SKM-1 (cell line): ENCODE results near the gene KDM8.
"Not testable (repeated sequence)": the region's sequence is repeated elsewhere in the genome, so short reads cannot be mapped to it uniquely, and the experiment has no call there.

ENCODE experiments used
- DNase-seq: peaks from one replicate; lab custom pipeline; 2025; ENCODE audit not compliant: unreplicated experiment; lab: John Stamatoyannopoulos, UW

KDM8 gene

DNA sequence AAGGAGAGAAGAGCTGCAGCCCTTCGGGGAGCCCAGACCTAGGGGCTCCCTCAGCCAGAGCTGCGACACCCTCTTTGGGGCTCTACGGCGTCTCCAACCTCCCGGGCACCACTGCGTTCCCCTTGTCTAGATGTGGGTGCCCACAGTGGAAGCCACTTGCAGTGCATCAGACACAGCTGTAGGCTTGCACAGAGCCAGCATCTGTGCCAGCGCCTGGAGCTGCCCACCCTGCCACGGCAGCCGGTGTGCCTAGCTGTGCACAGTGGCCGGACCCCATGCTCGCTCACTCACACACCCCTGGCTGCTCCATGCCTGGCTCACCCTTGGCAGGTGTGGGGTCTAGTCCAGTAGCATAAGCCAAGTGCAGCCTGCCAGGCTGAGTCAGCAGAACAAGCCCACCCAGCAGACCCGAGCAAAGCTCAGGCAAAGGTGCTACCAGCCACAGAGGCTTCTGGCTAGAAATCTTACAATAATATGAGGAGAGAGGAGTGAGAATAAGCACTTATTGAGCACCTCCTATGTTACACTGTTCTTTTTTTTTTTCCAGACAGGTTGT lies 12.9 kb upstream of the KDM8 start:
- no peak for DNase-seq

DNA sequence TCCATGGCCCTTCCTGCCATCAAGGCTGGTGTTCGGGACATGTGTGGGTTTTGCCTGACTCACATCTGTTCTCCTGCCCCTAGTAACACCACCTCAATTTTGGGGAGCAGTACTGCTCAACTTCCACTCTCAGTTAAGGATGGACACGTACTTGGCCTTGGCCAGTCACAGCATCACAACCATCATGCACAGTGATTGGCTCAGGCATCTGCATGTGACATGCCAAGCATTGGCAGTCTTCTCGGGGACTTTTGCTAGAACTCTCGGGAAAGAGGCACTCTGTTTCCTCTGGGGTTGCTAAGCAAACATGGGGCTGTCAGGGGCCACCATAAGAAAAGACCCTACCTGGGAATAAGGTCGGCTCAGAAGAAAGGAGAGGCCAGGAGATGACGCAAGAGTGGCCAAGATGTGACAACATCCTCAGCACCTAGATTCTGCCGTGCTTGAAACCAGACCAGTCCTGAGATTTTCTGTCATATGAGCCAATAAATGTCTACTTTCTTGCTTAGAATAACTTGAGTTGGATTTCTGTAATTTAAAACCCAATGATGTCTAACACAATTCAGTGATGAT lies 11.9 kb upstream of the KDM8 start:
- DNase-seq, result no peak

DNA sequence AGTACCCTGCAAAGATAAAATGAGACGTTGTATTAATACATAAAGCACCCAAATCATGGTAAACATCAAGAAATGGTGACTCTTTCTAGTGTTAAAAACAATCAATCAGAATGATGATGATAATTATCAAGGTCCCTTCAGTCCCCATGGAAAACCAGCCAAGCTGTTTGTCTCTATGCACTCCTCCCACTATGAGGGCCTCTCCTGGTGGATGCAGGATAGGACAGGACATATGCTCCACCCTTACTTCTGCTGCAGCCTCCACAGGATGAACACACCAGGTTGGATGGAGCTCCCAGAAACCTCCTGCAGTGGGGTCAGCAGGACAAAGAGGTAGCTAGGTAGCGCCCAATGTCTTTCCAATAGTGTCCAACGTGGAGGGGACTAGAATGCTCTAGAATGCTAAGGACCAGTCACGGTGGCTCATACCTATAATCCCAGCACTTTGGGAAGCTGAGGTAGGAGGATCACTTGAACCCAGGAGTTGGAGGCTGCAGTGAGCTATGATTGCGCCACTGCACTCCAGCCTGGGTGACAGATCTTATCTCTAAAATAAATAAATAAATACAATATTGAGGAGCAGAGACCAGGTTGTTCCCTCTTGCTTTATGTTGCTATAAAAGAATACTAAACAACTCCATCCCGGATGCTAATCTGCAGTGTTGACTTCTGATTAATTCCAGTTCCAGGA lies 9.9 kb upstream of the KDM8 start:
- DNase-seq, result no peak

DNA sequence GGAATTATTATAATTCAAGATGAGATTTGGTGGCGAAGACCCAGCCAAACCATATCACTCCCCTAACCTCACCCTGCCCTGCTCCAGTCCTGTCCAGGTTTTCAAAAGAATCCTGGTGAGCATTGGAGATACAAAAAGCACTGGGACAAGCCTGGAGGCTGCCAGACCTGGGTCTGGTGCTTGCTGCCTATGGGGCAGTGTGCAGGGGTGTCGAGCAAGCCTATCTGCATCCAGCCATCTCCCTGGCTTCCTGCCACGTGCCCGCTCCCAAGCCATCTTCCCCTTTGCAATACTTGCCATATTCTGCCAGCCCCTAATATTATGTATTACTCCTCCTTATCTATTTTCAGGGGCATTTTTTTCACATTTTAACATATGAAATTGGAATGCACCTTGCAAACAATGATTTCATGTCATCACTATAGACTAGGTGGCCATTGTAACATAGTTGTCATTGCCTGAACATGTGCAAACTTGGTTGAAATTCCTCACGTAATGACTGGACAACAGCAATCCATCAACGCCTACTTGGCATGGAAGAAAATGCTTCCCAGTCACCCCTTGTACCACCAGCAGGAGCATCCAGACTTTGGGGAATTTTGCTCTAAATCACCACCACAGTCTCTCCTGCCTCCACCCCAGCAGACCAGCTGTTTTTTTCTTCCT lies 8.1 kb upstream of the KDM8 start:
- DNase-seq, result no peak

DNA sequence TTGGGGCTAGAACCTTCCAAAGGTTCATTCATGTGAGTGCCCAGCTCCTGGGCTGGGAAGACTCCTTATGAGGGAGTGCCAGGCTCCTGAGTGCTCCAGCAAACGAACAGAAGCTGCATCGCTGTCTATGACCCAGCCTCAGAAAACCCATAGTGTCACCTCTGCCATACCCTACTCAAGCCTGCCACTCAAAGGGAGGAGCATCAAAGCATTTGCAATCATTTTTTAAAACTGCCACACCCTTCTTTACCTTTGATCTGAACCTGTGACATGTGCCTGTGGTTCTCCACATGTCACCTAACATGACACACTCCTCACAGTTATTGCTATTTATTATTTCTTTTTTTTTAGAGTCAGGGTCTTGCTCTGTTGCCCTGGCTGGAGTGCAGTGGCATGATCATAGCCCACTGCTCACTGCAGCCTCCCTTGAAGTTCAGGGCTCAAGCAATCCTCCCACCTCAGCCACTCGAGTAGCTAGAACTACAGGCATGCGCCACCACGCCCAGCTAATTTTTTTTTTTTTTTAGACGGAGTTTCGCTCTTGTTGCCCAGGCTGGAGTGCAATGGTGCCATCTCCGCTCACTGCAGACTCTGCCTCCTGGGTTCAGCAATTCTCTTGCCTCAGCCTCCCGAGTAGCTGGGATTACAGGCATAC lies 7.3 kb upstream of the KDM8 start:
- no peak for DNase-seq

DNA sequence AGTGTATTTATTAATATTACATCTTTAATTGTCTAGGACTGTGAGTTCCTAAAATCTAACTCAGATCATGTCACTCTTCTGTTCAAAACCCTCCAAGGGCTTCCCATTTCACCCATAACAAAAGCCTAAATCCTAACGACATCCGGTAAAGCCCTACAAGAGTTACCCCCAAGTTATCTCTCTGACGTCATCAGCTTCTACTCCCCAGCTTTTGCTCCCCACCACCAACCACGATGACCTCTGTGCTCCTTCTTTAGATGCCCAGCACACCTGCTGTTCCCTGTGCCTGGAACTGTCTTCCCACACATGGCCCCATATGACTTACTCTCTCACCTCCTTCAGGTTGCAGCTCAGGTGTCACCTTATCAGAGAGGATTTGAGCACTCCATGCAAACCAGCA lies 6.3 kb upstream of the KDM8 start:
- DNase-seq, result no peak

DNA sequence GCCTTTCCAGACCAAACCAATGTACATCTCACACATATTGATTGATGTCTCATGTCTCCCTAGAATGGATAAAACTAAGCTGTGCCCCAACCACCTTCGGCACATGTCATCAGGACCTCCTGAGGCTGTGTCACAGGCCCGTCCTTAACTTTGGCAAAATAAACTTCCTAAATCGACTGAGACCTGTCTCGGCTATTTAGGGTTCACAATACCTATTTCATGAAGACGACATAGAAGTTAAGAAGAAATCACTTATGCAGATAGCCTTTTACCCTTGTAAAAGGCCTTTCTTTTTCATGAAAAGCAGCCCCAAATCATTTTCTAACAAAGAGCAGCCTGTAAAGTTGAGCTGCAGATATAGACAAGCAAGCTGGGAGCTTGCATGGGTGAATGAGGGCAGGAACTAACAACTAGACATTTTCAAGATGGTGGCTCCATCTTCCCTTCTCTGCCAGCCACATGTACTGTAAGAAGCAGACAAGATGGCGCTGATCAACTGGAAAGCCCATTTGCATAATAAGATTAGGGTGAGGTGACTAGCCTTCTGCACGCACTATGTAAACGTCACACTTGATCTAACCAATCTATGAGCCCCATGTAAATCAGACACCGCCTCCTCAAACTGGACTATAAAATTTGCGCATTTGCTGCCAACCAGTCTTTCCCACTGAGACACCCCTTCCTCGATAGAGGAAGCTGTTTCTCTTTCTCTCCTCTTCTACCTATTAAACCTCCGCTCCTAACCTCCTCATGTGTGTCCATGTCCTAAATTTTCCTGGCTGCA lies 4.7 kb upstream of the KDM8 start:
- DNase-seq, result no peak

DNA sequence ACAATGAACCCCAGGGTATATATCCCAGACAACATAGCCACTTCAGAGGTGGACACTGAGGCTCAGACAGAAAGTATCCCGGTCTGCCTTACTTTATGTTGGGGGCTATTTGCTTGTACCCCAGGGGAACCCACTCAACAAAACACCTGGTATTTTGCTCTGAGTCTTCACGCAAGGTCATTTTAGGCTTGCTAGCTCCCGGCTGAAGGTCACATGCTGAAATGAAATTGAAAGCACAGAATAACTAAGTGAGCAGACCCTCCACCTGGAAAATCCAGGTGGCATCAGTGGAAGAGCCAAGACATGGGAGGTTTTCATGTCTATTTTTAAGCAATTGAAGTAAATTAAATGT lies 4.1 kb upstream of the KDM8 start:
- no peak for DNase-seq

DNA sequence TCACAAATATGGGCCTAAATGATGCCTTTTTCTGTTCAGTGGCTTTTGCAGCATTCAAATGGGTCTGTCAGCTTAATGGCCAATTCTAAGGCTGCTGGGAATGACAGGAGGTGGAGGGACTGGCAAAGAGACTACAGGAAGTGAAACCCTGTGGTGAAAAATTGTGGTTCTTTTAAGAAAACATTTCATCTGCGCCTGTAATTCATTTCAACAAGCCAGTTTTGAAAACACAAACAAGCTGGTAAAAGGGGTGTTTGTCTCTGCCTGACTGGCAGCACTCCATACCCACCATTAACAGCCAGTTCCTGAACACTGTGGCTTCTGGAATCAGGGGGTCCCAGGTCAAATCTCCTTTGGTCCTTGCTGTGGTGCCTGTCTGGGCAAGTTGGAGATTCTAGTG lies 3.6 kb upstream of the KDM8 start:
- DNase-seq, result peak; percentile 24

DNA sequence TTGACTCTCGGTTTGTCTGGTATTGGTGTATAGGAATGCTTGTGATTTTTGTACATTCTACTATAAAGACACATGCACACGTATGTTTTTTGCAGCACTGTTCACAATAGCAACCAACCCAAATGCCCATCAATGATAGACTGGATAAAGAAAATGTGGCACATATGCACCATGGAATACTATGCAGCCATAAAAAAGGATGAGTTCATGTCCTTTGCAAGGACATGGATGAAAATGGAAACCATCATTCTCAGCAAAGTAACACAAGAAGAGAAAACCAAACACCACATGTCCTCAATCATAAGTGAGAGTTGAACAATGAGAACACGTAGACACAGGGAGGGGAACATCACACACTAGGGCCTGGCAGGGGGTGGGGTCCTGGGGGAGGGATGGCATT lies 2.4 kb upstream of the KDM8 start:
- DNase-seq, result not testable (repeated sequence)

DNA sequence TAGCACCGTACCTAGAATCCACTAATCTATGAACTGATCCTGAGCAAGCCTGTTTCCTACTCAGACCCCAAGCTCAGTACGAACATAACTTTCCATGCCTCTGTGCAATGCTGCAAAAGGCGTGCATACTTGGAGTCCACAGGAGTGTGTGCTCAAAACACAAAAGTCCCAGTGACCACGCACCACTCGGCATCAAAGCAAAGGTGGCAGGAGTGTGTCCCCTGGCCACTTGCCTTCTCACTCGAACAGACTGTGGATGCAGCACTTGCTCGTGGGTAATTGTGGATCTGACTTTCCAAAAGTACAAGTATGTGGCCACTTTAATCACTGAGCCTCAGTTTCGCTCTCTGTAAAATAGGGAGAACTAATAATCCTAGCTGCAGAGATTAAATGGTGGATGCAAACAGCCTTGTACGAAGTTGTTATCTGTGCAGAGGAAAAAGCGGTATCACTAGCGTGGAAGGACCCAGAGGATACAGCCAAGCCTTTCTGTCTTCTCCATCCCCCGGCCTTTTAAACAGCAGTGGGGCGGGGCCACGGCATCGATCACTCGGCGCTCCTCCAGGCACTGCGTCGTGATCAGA lies 311 bp upstream of the KDM8 start:
- peak; percentile 82 for DNase-seq

DNA sequence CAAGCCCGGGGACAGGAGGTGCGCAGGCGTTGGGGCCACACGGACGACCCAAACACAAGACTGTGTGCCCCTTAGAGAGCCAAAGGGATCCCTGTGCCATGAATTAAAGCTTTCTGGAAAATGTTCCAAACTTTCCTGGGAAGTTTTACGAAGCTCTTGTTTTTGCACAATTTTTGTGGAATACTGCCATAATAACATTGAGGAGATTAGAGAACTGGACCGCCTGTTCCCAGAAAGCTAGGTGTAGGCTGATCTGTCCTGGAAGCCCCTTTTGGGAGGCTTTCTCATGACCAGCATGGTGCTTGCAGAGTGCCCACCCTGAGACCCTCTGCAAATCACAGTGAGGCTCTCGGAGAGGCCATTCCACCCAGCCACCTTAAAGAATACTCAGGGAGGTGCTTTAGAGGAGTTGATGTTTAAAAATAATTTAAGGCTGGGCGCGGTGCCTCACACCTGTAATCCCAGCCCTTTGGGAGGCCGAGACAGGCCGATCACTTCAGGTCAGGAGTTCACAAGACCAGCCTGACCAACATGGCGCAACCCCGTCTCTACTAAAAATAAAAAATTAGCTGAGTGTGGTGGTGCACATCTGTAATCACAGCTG lies 1.1 kb downstream of the KDM8 start:
- no peak for DNase-seq

DNA sequence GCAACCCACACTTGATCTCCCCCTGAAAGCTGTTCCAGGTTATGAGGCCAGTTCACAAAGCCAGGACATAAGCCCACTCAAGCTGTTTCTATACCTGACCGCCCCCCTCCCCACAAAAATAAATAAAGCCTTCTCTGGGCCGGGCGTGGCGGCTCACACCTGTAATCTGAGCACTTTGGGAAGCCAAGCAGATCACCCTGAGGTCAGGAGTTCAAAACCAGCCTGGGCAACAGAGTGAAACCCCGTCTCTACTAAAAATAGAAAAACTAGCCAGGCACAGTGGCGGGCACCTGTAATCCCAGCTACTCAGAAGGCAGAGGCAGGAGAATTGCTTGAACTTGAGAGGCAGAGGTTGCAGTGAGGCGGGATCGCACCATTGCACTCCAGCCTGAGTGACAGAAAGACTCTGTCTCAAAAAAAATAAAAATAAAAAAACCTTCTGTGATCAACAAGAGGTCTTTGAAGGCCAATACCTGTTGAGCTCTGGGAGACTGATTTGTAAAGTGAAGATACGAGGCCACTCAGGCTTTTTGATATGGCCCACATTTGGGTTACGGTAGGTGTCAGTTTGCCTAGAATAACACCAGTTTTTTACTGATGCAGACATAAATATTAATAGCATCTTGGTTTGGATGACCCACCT lies 2.2 kb downstream of the KDM8 start:
- DNase-seq, result no peak

DNA sequence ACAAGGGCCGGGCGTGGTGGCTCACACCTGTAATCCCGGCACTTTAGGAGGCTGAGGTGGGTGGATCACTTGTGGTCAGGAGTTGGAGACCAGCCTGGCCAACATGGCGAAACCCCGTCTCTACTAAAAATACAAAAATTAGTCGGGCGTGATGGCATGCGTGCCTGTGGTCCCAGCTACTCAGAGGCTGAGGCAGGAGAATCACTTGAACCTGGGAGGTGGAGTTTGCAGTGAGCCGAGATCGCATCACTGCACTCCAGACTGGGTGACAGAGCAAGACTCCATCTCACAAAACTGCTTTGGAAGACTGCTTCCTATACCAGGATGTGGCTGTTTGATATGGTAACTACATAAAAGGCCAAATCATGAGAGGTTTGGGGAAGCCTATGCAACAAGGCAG lies 3.8 kb downstream of the KDM8 start:
- not testable (repeated sequence) for DNase-seq

DNA sequence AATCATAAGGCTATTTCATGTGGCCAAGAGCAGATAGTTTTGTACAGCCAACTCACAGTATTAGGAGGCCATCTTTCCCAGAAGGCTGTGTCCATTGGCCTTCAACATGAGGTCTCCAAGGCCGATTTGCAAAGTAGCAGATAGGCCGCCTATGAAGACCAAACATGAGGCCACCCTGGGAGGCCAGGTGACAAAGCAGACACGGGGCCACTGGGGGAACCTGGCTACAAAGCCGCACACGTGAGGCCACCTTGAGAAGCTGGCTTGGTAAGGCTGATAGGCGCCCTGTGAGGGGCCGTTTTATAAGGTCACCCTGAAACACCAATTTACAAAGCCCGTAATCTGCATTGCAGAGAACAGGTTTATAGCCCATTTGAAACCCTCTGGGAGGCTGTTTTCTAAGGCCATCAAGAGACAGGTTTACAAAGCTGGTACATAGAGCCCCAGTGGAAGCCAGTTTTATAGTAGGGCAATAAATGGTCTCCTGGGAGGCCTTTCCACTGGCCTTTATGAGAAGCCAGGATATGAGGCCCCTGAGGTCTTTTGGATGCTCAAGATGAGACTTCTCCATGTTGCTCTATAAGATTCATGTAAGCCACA lies 4.9 kb downstream of the KDM8 start:
- no peak for DNase-seq

DNA sequence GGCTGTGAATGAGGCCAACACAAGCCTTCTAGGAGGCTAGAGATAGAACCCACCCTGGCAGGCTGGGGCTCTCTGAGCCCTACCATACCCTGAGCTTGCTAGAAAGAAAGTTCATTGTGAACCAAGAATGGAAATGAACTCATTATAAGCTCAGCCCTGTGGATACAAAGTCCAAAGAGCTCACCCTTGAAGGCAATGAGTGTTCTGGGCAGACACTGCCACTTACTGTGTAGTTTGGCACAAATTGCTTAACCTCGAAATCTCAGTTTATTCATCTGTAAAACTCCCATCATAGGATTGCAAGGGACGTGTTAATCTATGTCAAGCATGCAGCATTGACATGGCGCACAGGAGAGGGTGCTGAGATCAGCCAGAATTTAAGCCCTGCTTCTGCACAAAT lies 5.5 kb downstream of the KDM8 start:
- no peak for DNase-seq

DNA sequence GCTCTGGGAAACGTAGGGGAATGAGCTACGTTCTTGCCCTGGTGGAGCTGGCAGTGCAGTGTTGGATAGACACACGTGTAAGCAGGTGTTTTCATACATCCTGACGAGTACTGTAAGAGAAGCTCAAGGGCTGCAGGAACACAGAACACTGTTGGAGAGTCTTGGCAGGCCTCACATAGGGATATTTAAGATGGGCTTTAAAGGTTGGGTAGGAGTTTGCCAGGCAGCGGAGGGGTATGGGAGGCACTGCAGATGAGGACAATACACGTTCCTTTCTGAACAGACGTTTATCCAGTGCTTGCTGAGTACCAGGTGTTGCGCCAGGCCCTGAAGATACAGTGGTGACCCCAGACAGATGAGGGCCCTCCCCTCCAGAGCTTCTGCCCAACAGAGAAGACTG lies 6.3 kb downstream of the KDM8 start:
- DNase-seq, result no peak

DNA sequence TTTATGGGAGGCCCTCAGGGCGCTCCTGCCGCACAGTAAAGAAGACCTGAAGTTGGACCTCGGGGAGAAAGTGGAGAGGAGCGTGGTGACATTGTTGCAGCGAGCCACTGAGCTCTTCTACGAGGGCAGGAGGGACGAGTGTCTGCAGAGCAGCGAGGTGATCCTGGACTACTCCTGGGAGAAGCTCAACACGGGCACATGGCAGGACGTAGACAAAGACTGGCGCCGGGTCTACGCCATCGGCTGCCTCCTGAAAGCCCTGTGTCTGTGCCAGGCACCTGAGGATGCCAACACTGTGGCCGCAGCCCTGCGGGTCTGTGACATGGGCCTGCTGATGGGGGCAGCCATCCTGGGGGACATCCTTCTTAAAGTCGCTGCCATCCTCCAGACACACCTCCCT lies 6.8 kb downstream of the KDM8 start:
- DNase-seq, result no peak

DNA sequence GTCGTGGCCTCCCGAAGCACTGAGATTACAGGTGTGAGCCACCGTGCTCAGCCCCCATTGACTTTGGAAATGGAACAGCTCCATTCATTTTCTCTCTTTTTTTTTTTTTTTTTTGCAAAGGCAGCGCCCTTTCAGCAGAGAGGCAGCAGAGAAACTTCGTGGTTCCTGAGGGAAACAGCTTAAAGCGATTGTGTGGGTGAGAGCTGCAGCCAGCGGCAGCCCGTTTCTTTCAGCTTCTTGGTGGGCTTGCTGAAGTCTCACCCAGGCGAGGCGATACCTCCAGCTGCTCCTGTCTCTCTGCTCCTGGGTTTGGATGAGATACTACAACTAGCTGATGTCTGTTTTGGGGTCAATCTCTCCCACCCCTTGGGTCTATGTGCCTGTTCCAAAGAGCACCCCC lies 7.7 kb downstream of the KDM8 start:
- no peak for DNase-seq
